HepG2 (cell line): Measurements from ENCODE around the gene CXXC5. TPM values are rescaled to one million over a fixed set of nuclear protein-coding genes. Genes with fewer than 3 reads are reported as not detected.

ENCODE experiments used
- AFF4 ChIP-seq: sonication (generic); formaldehyde crosslinking; IDR thresholded peaks from 2 replicates; pipeline ENCODE4 v1.4.0; 2020; ENCODE audit warnings: missing genetic modification reagents
- ATF7-NPFF ChIP-seq: sonication (generic); formaldehyde crosslinking; IDR thresholded peaks from 2 replicates; pipeline ENCODE4 v1.8.1; 2023; ENCODE audit warnings: mild to moderate bottlenecking, low read depth, missing genetic modification reagents, moderate library complexity
- EED ChIP-seq: sonication (generic); formaldehyde crosslinking; IDR thresholded peaks from 2 replicates; pipeline ENCODE4 v1.5.0; 2020; ENCODE audit warnings: mild to moderate bottlenecking, missing genetic modification reagents
- HDAC2 ChIP-seq: sonication (generic); formaldehyde crosslinking; IDR thresholded peaks from 2 replicates; pipeline ENCODE4 v1.4.0; 2020; ENCODE audit warnings: missing genetic modification reagents
- HNF4G ChIP-seq, 2 experiments: sonication (generic) in 1 of 2; formaldehyde crosslinking in 1 of 2; IDR thresholded peaks; 2 replicates each; pipeline versions ENCODE4 v1.4.0 to v1.6.1; 2011 to 2020; ENCODE audit warnings: borderline replicate concordance in 2 of 2, low read depth in 2 of 2, mild to moderate bottlenecking in 2 of 2, low read length in 1 of 2, missing genetic modification reagents in 1 of 2, moderate library complexity in 1 of 2
- JUND ChIP-seq: sonication (generic); formaldehyde crosslinking; IDR thresholded peaks from 2 replicates; pipeline ENCODE4 v1.8.0; 2022; ENCODE audit warnings: mild to moderate bottlenecking, missing genetic modification reagents
- SAP130 ChIP-seq: IDR thresholded peaks from 2 replicates; pipeline ENCODE4 v1.6.1; 2016; ENCODE audit warnings: low read depth
- SOX5 ChIP-seq: IDR thresholded peaks from 2 replicates; pipeline ENCODE4 v1.6.1; 2016; ENCODE audit warnings: borderline replicate concordance
- STAT5B ChIP-seq: sonication (generic); formaldehyde crosslinking; IDR thresholded peaks from 2 replicates; pipeline ENCODE4 v1.4.0; 2020; ENCODE audit warnings: missing genetic modification reagents
- YEATS4 ChIP-seq: sonication (generic); formaldehyde crosslinking; IDR thresholded peaks from 2 replicates; pipeline ENCODE4 v1.4.0; 2020; ENCODE audit warnings: missing genetic modification reagents, borderline replicate concordance
- ZBTB7A ChIP-seq: sonication (generic); formaldehyde crosslinking; IDR thresholded peaks from 2 replicates; pipeline ENCODE4 v1.8.0; 2022; ENCODE audit warnings: mild to moderate bottlenecking, missing genetic modification reagents
- ZFX ChIP-seq: sonication (generic); formaldehyde crosslinking; IDR thresholded peaks from 2 replicates; pipeline ENCODE4 v1.4.0; 2020; ENCODE audit warnings: mild to moderate bottlenecking, low read depth, missing genetic modification reagents, moderate library complexity
- ZNF180 ChIP-seq: sonication (generic); formaldehyde crosslinking; IDR thresholded peaks from 2 replicates; pipeline ENCODE4 v1.4.0; 2020; ENCODE audit warnings: low read depth, missing genetic modification reagents, borderline replicate concordance
- ZNF430 ChIP-seq: sonication (generic); formaldehyde crosslinking; IDR thresholded peaks from 2 replicates; pipeline ENCODE4 v1.9.0; 2021; ENCODE audit warnings: mild to moderate bottlenecking, missing genetic modification reagents
- ZNF503 ChIP-seq: sonication (generic); formaldehyde crosslinking; IDR thresholded peaks from 2 replicates; pipeline ENCODE4 v1.4.0; 2020; ENCODE audit warnings: missing genetic modification reagents
- ZNF574 ChIP-seq: sonication (generic); formaldehyde crosslinking; IDR thresholded peaks from 2 replicates; pipeline ENCODE4 v1.4.0; 2020; ENCODE audit warnings: missing genetic modification reagents
- ZNF747 ChIP-seq: sonication (generic); formaldehyde crosslinking; IDR thresholded peaks from 2 replicates; pipeline ENCODE4 v1.8.1; 2023; ENCODE audit warnings: missing genetic modification reagents, mild to moderate bottlenecking, borderline replicate concordance
- ZNF761 ChIP-seq: sonication (generic); formaldehyde crosslinking; conservative IDR thresholded peaks from 2 replicates; pipeline ENCODE4 v1.4.0; 2020; ENCODE audit warnings: mild to moderate bottlenecking, missing genetic modification reagents
- ZNF776 ChIP-seq: sonication (generic); formaldehyde crosslinking; IDR thresholded peaks from 2 replicates; pipeline ENCODE4 v1.4.0; 2020; ENCODE audit warnings: mild to moderate bottlenecking, missing genetic modification reagents
- ZNF83 ChIP-seq: sonication (generic); formaldehyde crosslinking; IDR thresholded peaks from 2 replicates; pipeline ENCODE4 v1.4.0; 2020; ENCODE audit warnings: missing genetic modification reagents, mild to moderate bottlenecking, borderline replicate concordance
- polyA plus RNA-seq, 8 experiments: library from polyadenylated mRNA; depleted of rRNA in 3 of 8; stranded (reverse) in 7 of 8; unstranded in 1 of 8; fragments of >200 nt; fragmentation: Illumina TruSeq in 4 of 8; extraction: Trizol in 4 of 8; gene quantifications; 2 replicates each; pipeline versions ENCODE4 v1.2.1 to v1.2.3, GENCODE V29; 2011 to 2016; ENCODE audit warnings: low read depth in 4 of 8, missing spikeins in 1 of 8, mixed read lengths in 1 of 8; ENCODE audit not compliant: insufficient read depth in 1 of 8
- total RNA-seq, 5 experiments: library from RNA; depleted of rRNA; stranded (reverse); fragments of >200 nt; fragmentation: Illumina TruSeq; extraction: Trizol; gene quantifications; 2 replicates each; pipeline ENCODE4 v1.2.3, GENCODE V29; 2016; ENCODE audit warnings: low read depth in 1 of 5

CXXC5 gene
- total and polyA plus RNA-seq, 2 of the 13 experiments (the other 11 are each of a cell fraction or from before 2014, with no cell fraction given): 32.3 to 33.0 TPM

DNA sequence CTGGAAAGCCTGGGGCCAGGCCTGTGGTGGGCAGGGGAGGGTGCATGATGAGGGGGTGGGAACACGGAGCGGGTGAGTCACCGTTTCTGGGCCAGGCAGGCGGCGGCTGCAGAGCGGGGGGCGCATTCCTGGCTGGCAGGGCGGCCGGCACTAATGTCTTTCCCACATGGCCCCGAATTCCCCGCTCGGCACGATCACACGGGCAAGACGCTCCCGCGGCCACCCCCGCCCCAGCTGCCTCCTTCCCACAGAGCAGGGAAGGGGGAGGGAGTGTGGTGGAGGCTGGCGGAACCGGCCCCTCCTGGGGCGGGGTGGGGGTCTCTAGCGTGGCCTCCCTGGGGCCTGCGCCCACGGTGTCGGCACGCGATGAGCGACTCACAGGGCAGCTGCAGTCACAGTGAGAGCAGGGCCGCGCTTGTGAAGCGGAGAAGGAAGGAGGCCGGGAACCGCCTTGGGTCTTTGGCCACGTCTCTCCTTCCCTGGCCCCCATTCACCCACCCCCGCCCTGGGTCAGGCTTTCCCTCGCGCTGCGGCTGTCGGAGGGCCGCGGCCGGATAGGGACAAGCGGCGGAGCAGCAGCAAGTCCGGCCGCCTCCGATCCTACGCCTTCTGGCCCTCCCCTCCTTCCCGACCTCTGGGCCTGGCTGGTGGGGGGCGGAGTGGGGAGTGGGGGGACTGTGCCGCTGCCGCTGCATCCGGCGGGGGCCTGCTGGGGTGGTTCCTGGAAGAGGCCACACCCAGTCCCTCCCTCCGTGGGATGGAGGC is 48.9 kb downstream of the CXXC5 start (continued):
- TF ChIP-seq ZBTB7A (peak; percentile 80), AFF4 (CRISPR knock-in tag) (0 out of 2 replicates have a peak, but pooled peaks have one; percentile 31), ZNF776 (CRISPR knock-in tag) (peak; percentile 52; the same call in 1 of the 2 replicates), ZNF761 (CRISPR knock-in tag) (peak; percentile 70; the same call in 1 of the 2 replicates), SAP130 (peak; percentile 65; the same call in 1 of the 2 replicates), ZNF430 (CRISPR knock-in tag) (no peak), ZNF574 (CRISPR knock-in tag) (0 out of 2 replicates have a peak, but pooled peaks have one; percentile 55), JUND (CRISPR knock-in tag) (peak; percentile 86), YEATS4 (CRISPR knock-in tag) (peak; percentile 48; the same call in 1 of the 2 replicates), EED (CRISPR knock-in tag) (peak; percentile 79), SOX5 (CRISPR knock-in tag) (0 out of 2 replicates have a peak, but pooled peaks have one; percentile 19), ATF7-NPFF (0 out of 2 replicates have a peak, but pooled peaks have one; percentile 14), ZNF747 (CRISPR knock-in tag) (0 out of 2 replicates have a peak, but pooled peaks have one; percentile 36), HNF4G (IDR thresholded peaks at IDR 0.05; ENCODE audit: borderline replicate concordance, low read depth, low read length) (no peak), HNF4G (CRISPR knock-in tag; IDR thresholded peaks at IDR 0.05; ENCODE audit: borderline replicate concordance, low read depth) (0 out of 2 replicates have a peak, but pooled peaks have one; percentile 48), STAT5B (CRISPR knock-in tag) (no peak), HDAC2 (peak; percentile 52; the same call in 1 of the 2 replicates), ZFX (CRISPR knock-in tag) (peak; percentile 80), ZNF503 (CRISPR knock-in tag) (no peak), ZNF180 (CRISPR knock-in tag) (no peak), ZNF83 (CRISPR knock-in tag) (peak; percentile 40; the same call in 1 of the 2 replicates)
